Osteoblast (primary cell): ENCODE measurements around the gene PHF12. TPM values are rescaled to one million over a fixed set of nuclear protein-coding genes. Genes with fewer than 3 reads are reported as not detected.
A peak's percentile ranks its signal among the peaks of the same experiment; 100 is the strongest.

Experiments used
- DNase-seq: peaks from one replicate; pipeline ENCODE4 v3.0.0; 2011; ENCODE audit warnings: low spot score, mixed read lengths; ENCODE audit not compliant: insufficient read length; ENCODE audit errors: missing footprints
- H2AFZ ChIP-seq: 2 replicates; pipeline ENCODE4 v1.6.0; 2011; ENCODE audit warnings: mild to moderate bottlenecking, low read length
- H3K27ac ChIP-seq: 2 replicates; pipeline ENCODE4 v1.5.1; 2011; ENCODE audit warnings: mild to moderate bottlenecking, low read depth, low read length, moderate library complexity
- H3K27me3 ChIP-seq: 2 replicates; pipeline ENCODE4 v1.6.0; 2012; ENCODE audit warnings: mild to moderate bottlenecking, control low read depth, inconsistent platforms, low read length, moderate library complexity; ENCODE audit not compliant: insufficient read depth
- H3K36me3 ChIP-seq: 2 replicates; pipeline ENCODE4 v1.5.1; 2011; ENCODE audit warnings: mild to moderate bottlenecking, low read length, control low read depth, moderate library complexity; ENCODE audit not compliant: insufficient read depth
- H3K4me1 ChIP-seq: 2 replicates; pipeline ENCODE4 v1.5.1; 2011; ENCODE audit warnings: mild to moderate bottlenecking, low read length, control low read depth, moderate library complexity; ENCODE audit not compliant: insufficient read depth
- H3K4me2 ChIP-seq: 2 replicates; pipeline ENCODE4 v1.6.0; 2011; ENCODE audit warnings: mild to moderate bottlenecking, low read length; ENCODE audit not compliant: insufficient read depth
- H3K4me3 ChIP-seq: fragments of 200-600 bp; sonication (generic); 3 replicates; pipeline ENCODE4 v1.5.1; 2012; ENCODE audit warnings: mild to moderate bottlenecking, low read length, inconsistent platforms; ENCODE audit not compliant: insufficient read depth
- H3K79me2 ChIP-seq: 2 replicates; pipeline ENCODE4 v1.6.0; 2012; ENCODE audit warnings: mild to moderate bottlenecking, low read length, control low read depth, inconsistent platforms; ENCODE audit not compliant: insufficient read depth
- H3K9me3 ChIP-seq: 2 replicates; pipeline ENCODE4 v1.5.1; 2011; ENCODE audit warnings: low read depth, low read length, control low read depth
- H4K20me1 ChIP-seq: 2 replicates; pipeline ENCODE4 v1.6.0; 2012; ENCODE audit warnings: mild to moderate bottlenecking, low read length, control low read depth; ENCODE audit not compliant: insufficient read depth
- total RNA-seq: library from RNA; depleted of rRNA; stranded (reverse); fragments of >200 nt; gene quantifications from 2 replicates; pipeline ENCODE4 v1.2.3, GENCODE V29; 2012
- TF ChIP-seq, protein P1 (sequence below): IDR thresholded peaks from 2 replicates; pipeline ENCODE4 v1.5.1; 2011; ENCODE audit warnings: mild to moderate bottlenecking, low read depth, low read length, moderate library complexity; ENCODE audit errors: extremely low read depth

Gene PHF12
- total RNA-seq, 1 donor, result 26.8 TPM

- peak overlapping the region; percentile 42 for H3K4me3 ChIP-seq
- H3K36me3 ChIP-seq, result peaks cover 10% of the 10 kb centered on the region
- peak overlapping the region; percentile 94 for H3K27ac ChIP-seq
- peaks cover 96% of the 10 kb centered on the region for H3K79me2 ChIP-seq
- H2AFZ ChIP-seq, result no peak overlapping the region
- peaks cover 42% of the 10 kb centered on the region for H4K20me1 ChIP-seq
- peak; percentile 60 for DNase-seq
- no peaks in the 10 kb centered on the region for H3K27me3 ChIP-seq
- no peaks in the 10 kb centered on the region for H3K9me3 ChIP-seq
- peak overlapping the region; percentile 68 for H3K4me2 ChIP-seq
- peaks cover 40% of the 10 kb centered on the region for H3K4me1 ChIP-seq
- TF ChIP-seq, protein P1, sequence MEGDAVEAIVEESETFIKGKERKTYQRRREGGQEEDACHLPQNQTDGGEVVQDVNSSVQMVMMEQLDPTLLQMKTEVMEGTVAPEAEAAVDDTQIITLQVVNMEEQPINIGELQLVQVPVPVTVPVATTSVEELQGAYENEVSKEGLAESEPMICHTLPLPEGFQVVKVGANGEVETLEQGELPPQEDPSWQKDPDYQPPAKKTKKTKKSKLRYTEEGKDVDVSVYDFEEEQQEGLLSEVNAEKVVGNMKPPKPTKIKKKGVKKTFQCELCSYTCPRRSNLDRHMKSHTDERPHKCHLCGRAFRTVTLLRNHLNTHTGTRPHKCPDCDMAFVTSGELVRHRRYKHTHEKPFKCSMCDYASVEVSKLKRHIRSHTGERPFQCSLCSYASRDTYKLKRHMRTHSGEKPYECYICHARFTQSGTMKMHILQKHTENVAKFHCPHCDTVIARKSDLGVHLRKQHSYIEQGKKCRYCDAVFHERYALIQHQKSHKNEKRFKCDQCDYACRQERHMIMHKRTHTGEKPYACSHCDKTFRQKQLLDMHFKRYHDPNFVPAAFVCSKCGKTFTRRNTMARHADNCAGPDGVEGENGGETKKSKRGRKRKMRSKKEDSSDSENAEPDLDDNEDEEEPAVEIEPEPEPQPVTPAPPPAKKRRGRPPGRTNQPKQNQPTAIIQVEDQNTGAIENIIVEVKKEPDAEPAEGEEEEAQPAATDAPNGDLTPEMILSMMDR, result no peak
Observed at GRCh38 chr17:28944862-28945741, 6.2 kb downstream of the PHF12 start.

GRCh38 chr17:28944343-28944742 is 7.0 kb downstream of the PHF12 start:
- Histone ChIP-seq H3K79me2 (peaks cover 96% of the 10 kb centered on the region), H4K20me1 (peaks cover 50% of the 10 kb centered on the region), H3K27me3 (no peaks in the 10 kb centered on the region), H3K4me2 (no peak overlapping the region), H3K27ac (peak overlapping the region; percentile 94), H3K36me3 (peaks cover 10% of the 10 kb centered on the region), H3K9me3 (no peaks in the 10 kb centered on the region), H2AFZ (no peak overlapping the region), H3K4me3 (no peak overlapping the region), H3K4me1 (peaks cover 44% of the 10 kb centered on the region)
- no peak for DNase-seq
- TF ChIP-seq, protein P1, result no peak

GRCh38 chr17:28942925-28943324 is 8.4 kb downstream of the PHF12 start:
- Histone ChIP-seq H4K20me1 (peaks cover 63% of the 10 kb centered on the region), H3K4me2 (no peak overlapping the region), H3K9me3 (no peaks in the 10 kb centered on the region), H3K79me2 (peaks cover 96% of the 10 kb centered on the region), H3K36me3 (peaks cover 14% of the 10 kb centered on the region), H3K27me3 (no peaks in the 10 kb centered on the region), H3K4me1 (peaks cover 47% of the 10 kb centered on the region), H3K4me3 (no peak overlapping the region), H2AFZ (no peak overlapping the region), H3K27ac (no peak overlapping the region)
- DNase-seq, result no peak
- TF ChIP-seq, protein P1, result no peak

DNA sequence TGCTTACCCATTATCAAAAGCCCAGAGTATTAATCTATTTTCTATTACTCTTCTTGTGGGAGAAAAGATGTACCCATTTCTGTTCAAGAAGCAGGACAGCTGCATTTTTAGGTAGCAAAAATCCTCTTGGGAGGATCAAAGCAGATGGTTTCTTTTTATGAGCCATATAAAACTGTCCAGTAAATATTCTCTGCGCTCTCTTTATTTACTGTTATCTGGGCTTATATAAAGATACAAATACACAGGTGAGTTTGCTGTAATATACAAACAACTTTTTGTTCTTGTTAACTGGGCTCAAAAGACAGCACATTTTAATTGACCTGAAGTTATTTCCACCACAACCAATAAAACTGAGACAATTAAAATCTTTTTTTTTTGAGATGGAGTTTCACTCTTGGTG is 10.1 kb downstream of the PHF12 start:
- Histone ChIP-seq H3K4me2 (no peak overlapping the region), H3K27ac (no peak overlapping the region), H3K4me3 (no peak overlapping the region), H3K9me3 (no peaks in the 10 kb centered on the region), H3K27me3 (no peaks in the 10 kb centered on the region), H3K36me3 (peaks cover 14% of the 10 kb centered on the region), H3K4me1 (peaks cover 41% of the 10 kb centered on the region), H3K79me2 (peaks cover 97% of the 10 kb centered on the region), H2AFZ (no peak overlapping the region), H4K20me1 (peaks cover 73% of the 10 kb centered on the region)
- TF ChIP-seq, protein P1, result no peak
- no peak for DNase-seq
